GM12878 (cell line): Measurements from ENCODE around the gene CACNG8. TPM values are rescaled to one million over a fixed set of nuclear protein-coding genes. Genes with fewer than 3 reads are reported as not detected.

Experiments used
- ATAC-seq: fragments of 200-7000 bp; cut with Tn5 transposase; 3 replicates; pipeline ENCODE4 v1.9.1; 2020; ENCODE audit warnings: mild to moderate bottlenecking, moderate library complexity
- BruUV-seq: library from RNA; stranded (reverse); fragments of 400-500 nt; replicated peaks from 2 replicates; lab custom pipeline; 2021; lab: Mats Ljungman, UMichigan
- CTCF ChIA-PET: fragments of 300-600 bp; sonication (Branson Sonifier 250); formaldehyde crosslinking; extraction: SDS; loops from one replicate; lab custom pipeline; 2021; ENCODE audit warnings: inconsistent platforms; lab: Yijun Ruan, JAX
- POLR2A ChIA-PET: fragments of 350-600 bp; formaldehyde crosslinking; extraction: SDS; loops from one replicate; lab custom pipeline; 2021; ENCODE audit warnings: inconsistent platforms; lab: Charles Lee
- RAD21 ChIA-PET: fragments of 300-600 bp; sonication (Branson Sonifier 250); formaldehyde crosslinking; loops from one replicate; lab custom pipeline; 2023; ENCODE audit warnings: antibody characterized with exemption; ENCODE audit not compliant: unreplicated experiment; lab: Charles Lee
- SMC1A ChIA-PET: fragments of 300-600 bp; sonication (Branson Sonifier 250); formaldehyde crosslinking; loops from one replicate; lab custom pipeline; 2023; ENCODE audit not compliant: unreplicated experiment, uncharacterized antibody; lab: Charles Lee
- DNase-seq: peaks from one replicate; pipeline ENCODE4 v3.0.0-alpha.2; 2011; ENCODE audit warnings: low read depth, low spot score
- FAIRE-seq: peaks from 3 replicates; lab custom pipeline; 2011; peaks lifted over from hg19 to GRCh38; lab: Jason Lieb, UNC
- H2AFZ ChIP-seq: 2 replicates; pipeline ENCODE4 v1.6.0; 2011; ENCODE audit warnings: low read depth, low read length, control low read depth; ENCODE audit not compliant: control insufficient read depth
- H3K27ac ChIP-seq: 2 replicates; pipeline ENCODE4 v1.5.1; 2011; ENCODE audit warnings: control low read depth; ENCODE audit not compliant: control insufficient read depth, insufficient read depth
- H3K27me3 ChIP-seq, 2 experiments: replicated peaks in 1 of 2; 2 replicates each; pipeline versions ENCODE4 v1.6.0 to v1.6.1; 2011; ENCODE audit warnings: low read length in 1 of 2; ENCODE audit not compliant: control insufficient read depth in 2 of 2, insufficient read depth in 2 of 2
- H3K36me3 ChIP-seq, 2 experiments: 2 replicates each; pipeline ENCODE4 v1.5.1; 2011; ENCODE audit warnings: low read length in 1 of 2; ENCODE audit not compliant: control insufficient read depth in 2 of 2, insufficient read depth in 2 of 2
- H3K4me1 ChIP-seq: 2 replicates; pipeline ENCODE4 v1.6.1; 2011; ENCODE audit warnings: mild to moderate bottlenecking, low read length, moderate library complexity, mixed read lengths; ENCODE audit not compliant: control insufficient read depth, insufficient read depth
- H3K4me2 ChIP-seq: 2 replicates; pipeline ENCODE4 v1.6.0; 2011; ENCODE audit warnings: control low read depth; ENCODE audit not compliant: control insufficient read depth, insufficient read depth
- H3K4me3 ChIP-seq: fragments of 200-600 bp; sonication (generic); 2 replicates; pipeline ENCODE4 v1.5.1; 2016
- H3K79me2 ChIP-seq: 2 replicates; pipeline ENCODE4 v1.6.0; 2011; ENCODE audit warnings: low read length; ENCODE audit not compliant: control insufficient read depth, insufficient read depth
- H3K9ac ChIP-seq: 2 replicates; pipeline ENCODE4 v1.8.0; 2011; ENCODE audit warnings: low read length, control low read depth, mixed read lengths; ENCODE audit not compliant: control insufficient read depth, insufficient read depth
- H3K9me3 ChIP-seq: replicated peaks from 3 replicates; pipeline ENCODE4 v1.5.1; 2011; ENCODE audit warnings: mild to moderate bottlenecking, low read length; ENCODE audit not compliant: control insufficient read depth, insufficient read depth
- H4K20me1 ChIP-seq: 2 replicates; pipeline ENCODE4 v1.6.0; 2011; ENCODE audit not compliant: control insufficient read depth, insufficient read depth
- CEBPB ChIP-seq, 2 experiments: fragments of 150-350 bp in 1 of 2; IDR thresholded peaks; 2 replicates each; pipeline ENCODE4 v1.6.1; 2012 to 2014; ENCODE audit warnings: low read depth in 2 of 2, low read length in 2 of 2, borderline replicate concordance in 1 of 2, inconsistent platforms in 1 of 2
- CREM ChIP-seq: IDR thresholded peaks from 2 replicates; pipeline ENCODE4 v1.6.1; 2014; ENCODE audit warnings: antibody characterized with exemption, low read depth
- CTCF ChIP-seq, 3 experiments: IDR thresholded peaks in 2 of 3; conservative IDR thresholded peaks in 1 of 3; 2 replicates each; pipeline ENCODE4 v1.5.1; 2011; ENCODE audit warnings: low read depth in 3 of 3, low read length in 3 of 3, mild to moderate bottlenecking in 3 of 3, control low read depth in 2 of 3, moderate library complexity in 2 of 3, inconsistent platforms in 1 of 3, mixed read lengths in 1 of 3; ENCODE audit not compliant: control insufficient read depth in 2 of 3, insufficient read depth in 1 of 3; ENCODE audit errors: extremely low read depth in 1 of 3
- ESRRA ChIP-seq: IDR thresholded peaks from 2 replicates; pipeline ENCODE4 v1.6.1; 2012; ENCODE audit warnings: mild to moderate bottlenecking, low read length, improper control_type of control experiment
- ETV6 ChIP-seq, 2 experiments: fragments of 450-650 bp in 1 of 2; IDR thresholded peaks in 1 of 2; conservative IDR thresholded peaks in 1 of 2; 2 replicates each; pipeline ENCODE4 v1.6.1; 2014; ENCODE audit warnings: antibody characterized with exemption in 1 of 2, borderline replicate concordance in 1 of 2, low read depth in 1 of 2, mild to moderate bottlenecking in 1 of 2, moderate library complexity in 1 of 2
- EZH2 ChIP-seq: IDR thresholded peaks from 2 replicates; pipeline ENCODE4 v1.6.1; 2012; ENCODE audit warnings: low read depth, mild to moderate bottlenecking, control low read depth, inconsistent platforms, low read length, borderline replicate concordance; ENCODE audit not compliant: control insufficient read depth
- KLF5 ChIP-seq: fragments of 450-650 bp; IDR thresholded peaks from 2 replicates; pipeline ENCODE4 v1.6.1; 2014; ENCODE audit warnings: mild to moderate bottlenecking; ENCODE audit not compliant: partially characterized antibody
- LARP7 ChIP-seq: fragments of 450-650 bp; IDR thresholded peaks from 2 replicates; pipeline ENCODE4 v1.6.1; 2017; ENCODE audit warnings: mild to moderate bottlenecking
- RAD51 ChIP-seq: fragments of 450-650 bp; IDR thresholded peaks from 2 replicates; pipeline ENCODE4 v1.6.1; 2016; ENCODE audit warnings: moderate library complexity, mild to moderate bottlenecking, inconsistent platforms
- RCOR1 ChIP-seq: conservative IDR thresholded peaks from 2 replicates; pipeline ENCODE4 v1.6.1; 2012; ENCODE audit warnings: low read depth, low read length, improper control_type of control experiment
- RELB ChIP-seq: fragments of 450-650 bp; IDR thresholded peaks from 2 replicates; pipeline ENCODE4 v1.6.1; 2017; ENCODE audit warnings: low read depth, mild to moderate bottlenecking, moderate library complexity
- SPI1 ChIP-seq: IDR thresholded peaks from 2 replicates; pipeline ENCODE4 v1.6.1; 2011; ENCODE audit warnings: low read depth, mild to moderate bottlenecking, low read length, moderate library complexity, borderline replicate concordance; ENCODE audit not compliant: insufficient read depth
- SUZ12 ChIP-seq: fragments of 200-600 bp; sonication (generic); IDR thresholded peaks from one replicate; pipeline ENCODE4 v1.6.1; 2018; ENCODE audit warnings: antibody characterized with exemption, mild to moderate bottlenecking; ENCODE audit not compliant: unreplicated experiment
- YBX1 ChIP-seq: fragments of 450-650 bp; IDR thresholded peaks from 2 replicates; pipeline ENCODE4 v1.6.1; 2016; ENCODE audit warnings: antibody characterized with exemption
- ZNF622 ChIP-seq: fragments of 450-650 bp; IDR thresholded peaks from 2 replicates; pipeline ENCODE4 v1.6.1; 2017; ENCODE audit warnings: mild to moderate bottlenecking, inconsistent platforms
- WGBS: methylation state at CpG from one replicate; pipeline ENCODE4 v1.1.6; 2016; ENCODE audit warnings: low lambda C conversion rate; ENCODE audit not compliant: insufficient replicate concordance, insufficient coverage; ENCODE audit errors: missing lambda C conversion rate; 5-methylcytosine and 5-hydroxymethylcytosine counted together
- in situ Hi-C: fragments of 300-500 bp; cut with MboI; formaldehyde crosslinking; loops from 9 replicates; pipeline ENCODE4 v1.14.3; 2018; ENCODE audit warnings: mixed read lengths
- intact Hi-C: fragments of 100-400 bp; cut with micrococcal nuclease; formaldehyde crosslinking; loops from one replicate; pipeline ENCODE4 v1.14.2; 2022; ENCODE audit not compliant: unreplicated experiment
- polyA plus RNA-seq, 11 experiments: library from polyadenylated mRNA; depleted of rRNA in 4 of 11; unstranded in 6 of 11; stranded (reverse) in 5 of 11; fragments of >200 nt; fragmentation: Nextera tagmentation in 4 of 11; fragmentation: Illumina TruSeq in 1 of 11; extraction: Ambion mirVana in 4 of 11; extraction: Trizol in 1 of 11; gene quantifications; 1 replicate in 1 of 11; 2 replicates in 10 of 11; pipeline versions ENCODE4 v1.2.1 to v1.2.3, GENCODE V29; 2011 to 2016; ENCODE audit warnings: inconsistent platforms in 2 of 11, missing spikeins in 2 of 11, low read depth in 1 of 11
- total RNA-seq, 4 experiments: library from RNA; depleted of rRNA in 3 of 4; stranded (reverse); fragments of >200 nt in 3 of 4; fragmentation: Illumina TruSeq in 1 of 4; extraction: Trizol in 1 of 4; gene quantifications; 2 replicates each; pipeline versions ENCODE4 v1.2.1 to v1.2.3, GENCODE V29; 2013 to 2021

CACNG8 gene
- total and polyA plus RNA-seq, 10 of the 15 experiments (the other 5 are each of a cell fraction or from before 2014, with no cell fraction given) = not detected

- intact Hi-C loops (no loop called here), in situ Hi-C loops (no loop called here)
- no peak for TF ChIP-seq KLF5
- TF ChIP-seq CEBPB (IDR thresholded peaks at IDR 0.05; ENCODE audit: borderline replicate concordance in 1 of 2, low read depth in 2 of 2, low read length in 2 of 2) = no peak
- TF ChIP-seq CREM = no peak
- TF ChIP-seq SPI1 = no peak
- no peak for TF ChIP-seq YBX1
- TF ChIP-seq RCOR1 = no peak
- no peak for TF ChIP-seq SUZ12
- no peak for TF ChIP-seq EZH2
- TF ChIP-seq LARP7 = no peak
- TF ChIP-seq ESRRA = no peak
- no peak for TF ChIP-seq CTCF (IDR thresholded peaks at IDR 0.05 in 2 of 3, conservative IDR thresholded peaks at IDR 0.05 in 1 of 3; ENCODE audit: control insufficient read depth in 2 of 3, extremely low read depth in 1 of 3, insufficient read depth in 1 of 3, low read depth in 3 of 3, low read length in 3 of 3)
- TF ChIP-seq ZNF622 = no peak
- no peak for TF ChIP-seq RELB
- no peak for TF ChIP-seq RAD51
- no peak for TF ChIP-seq ETV6 (conservative IDR thresholded peaks at IDR 0.05 in 1 of 2, IDR thresholded peaks at IDR 0.05 in 1 of 2; ENCODE audit: borderline replicate concordance in 1 of 2, low read depth in 1 of 2)
- FAIRE-seq (no peak), DNase-seq (no peak), ATAC-seq (no peak)
- Histone ChIP-seq H3K4me3 (no peak overlapping the region), H3K27me3 (no peaks in the 10 kb centered on the region), H3K27ac (no peak overlapping the region), H3K9ac (no peak overlapping the region), H3K79me2 (no peaks in the 10 kb centered on the region), H4K20me1 (no peaks in the 10 kb centered on the region), H2AFZ (no peak overlapping the region), H3K4me2 (no peak overlapping the region), H3K4me1 (no peaks in the 10 kb centered on the region), H3K36me3 (no peaks in the 10 kb centered on the region), H3K9me3 (no peaks in the 10 kb centered on the region; the same call in 2 of the 3 replicates)
- ChIA-PET SMC1A (no interaction called here), CTCF (no interaction called here), POLR2A (no interaction called here), RAD21 (no interaction called here)
- 48% methylated on average over 6 of the region's 6 CpGs for WGBS
- BruUV-seq = no TSS peak
These were observed 23.1 kb downstream of the CACNG8 start for GRCh38 chr19:53985863-53986262.
